HG03469 (cell line): Measurements from ENCODE around the gene COMMD6.

ENCODE experiments used
- ATAC-seq: cut with Tn5 transposase; IDR thresholded peaks from one replicate; pipeline ENCODE4 v1.9.1; 2021; ENCODE audit warnings: mild to moderate bottlenecking, moderate library complexity, moderate number of reproducible peaks; ENCODE audit not compliant: unreplicated experiment

The COMMD6 gene

DNA sequence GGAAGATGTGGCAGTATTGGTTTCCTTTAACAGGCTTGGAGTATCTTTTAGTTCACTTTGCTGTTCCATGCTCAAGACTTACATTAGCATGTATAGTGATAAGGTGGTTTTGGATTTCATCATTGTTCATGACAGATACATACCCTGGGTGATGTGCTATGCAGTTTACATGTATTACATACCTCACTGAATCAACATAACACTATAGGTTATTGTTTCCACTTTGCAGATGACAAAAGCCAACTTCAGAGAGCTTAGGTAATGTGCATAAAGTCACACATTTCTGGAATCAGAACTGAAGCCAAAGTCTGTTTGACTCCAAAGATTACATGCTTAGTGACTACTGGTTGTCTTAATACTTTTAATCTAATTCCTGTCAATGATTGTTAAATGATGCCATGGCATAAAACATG is 7.1 kb downstream of the COMMD6 start:
- ATAC-seq, result no peak

DNA sequence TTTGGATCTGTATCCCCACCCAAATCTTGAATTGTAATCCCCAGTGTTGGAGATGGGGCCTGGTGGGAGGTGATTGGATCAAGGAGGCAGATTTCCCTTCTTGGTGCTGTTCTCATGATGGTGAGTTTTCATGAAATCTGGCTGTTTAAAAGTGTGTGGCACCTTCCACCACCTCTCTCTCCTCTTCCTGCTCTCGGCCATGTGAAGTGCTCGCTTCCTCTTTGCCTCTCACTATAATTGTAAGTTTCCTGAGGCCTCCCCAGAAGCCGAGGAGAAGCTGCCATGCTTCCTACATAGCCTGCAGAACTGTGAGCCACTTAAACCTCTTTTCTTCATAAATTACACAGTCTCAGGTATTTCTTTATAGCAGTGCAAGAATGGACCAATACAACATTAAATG is 15.7 kb downstream of the COMMD6 start:
- ATAC-seq, result no peak

DNA sequence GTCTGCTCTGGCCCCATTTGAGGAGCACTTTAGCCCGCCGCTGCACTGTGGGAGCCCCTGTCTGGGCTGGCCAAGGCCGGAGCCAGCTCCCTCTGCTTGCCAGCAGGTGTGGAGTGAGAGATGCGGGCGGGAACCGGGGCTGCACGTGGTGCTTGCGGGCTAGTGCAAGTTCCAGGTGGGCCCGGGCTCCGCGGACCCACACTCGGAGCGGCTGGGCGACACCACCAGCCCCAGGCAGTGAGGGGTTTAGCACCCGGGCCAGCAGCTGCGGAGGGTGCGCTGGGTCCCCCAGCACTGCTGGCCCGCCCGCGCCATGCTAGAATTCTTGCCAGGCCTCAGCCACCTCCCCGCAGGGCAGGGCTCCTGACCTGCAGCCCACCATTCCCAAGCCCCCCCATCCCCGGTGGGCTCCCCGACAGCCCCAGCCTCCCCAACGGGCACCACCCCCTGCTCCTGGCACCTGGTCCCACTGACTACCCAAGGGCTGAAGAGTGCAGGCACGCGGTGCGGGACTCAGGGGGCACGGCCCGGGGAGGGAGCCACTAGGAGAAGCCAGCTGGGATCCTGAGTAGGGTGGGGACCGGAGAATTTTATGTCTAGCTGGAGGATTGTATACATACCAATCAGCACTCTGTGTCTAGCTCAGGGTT is 19.1 kb downstream of the COMMD6 start:
- no peak for ATAC-seq

DNA sequence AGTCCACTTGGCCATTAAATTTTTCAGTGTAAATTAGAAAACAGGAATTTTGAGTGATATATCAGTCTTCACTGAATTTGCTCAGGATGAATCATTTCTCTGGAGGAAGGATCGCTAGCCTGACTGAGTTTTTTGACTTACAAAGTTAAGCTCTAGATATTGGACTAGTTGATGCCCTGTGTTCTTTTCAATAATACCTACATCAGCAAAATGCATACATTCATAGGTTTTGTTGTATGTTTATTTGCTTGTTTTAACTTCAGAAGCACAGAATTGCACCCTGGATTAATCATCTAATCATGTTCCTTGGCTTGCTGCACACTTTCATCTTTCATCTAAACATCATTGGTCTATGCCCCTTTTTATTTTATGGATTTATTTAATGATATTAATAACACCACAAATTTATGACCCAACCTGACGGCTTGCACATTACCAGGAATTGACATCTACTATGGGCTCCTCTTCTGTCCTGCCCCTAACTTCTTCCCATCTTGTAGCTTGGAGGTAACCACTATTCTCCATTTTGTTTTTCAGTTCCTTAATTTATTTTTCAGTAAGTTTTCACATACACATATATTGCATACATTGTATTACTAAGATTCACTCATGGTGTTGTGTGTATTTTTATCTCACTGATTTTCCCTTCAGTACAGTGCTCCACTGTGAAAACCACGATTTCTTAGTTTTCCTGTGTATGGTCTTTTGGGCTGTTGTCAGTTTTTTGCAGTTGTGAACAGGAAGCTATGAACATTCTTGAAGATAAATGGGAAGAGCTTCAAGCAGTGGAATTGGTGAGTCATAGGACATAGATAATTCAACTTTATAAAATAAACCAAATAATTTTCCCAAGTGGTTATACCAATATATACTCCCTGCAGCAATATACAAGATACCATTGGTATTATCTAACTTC is 23.3 kb downstream of the COMMD6 start:
- no peak for ATAC-seq

DNA sequence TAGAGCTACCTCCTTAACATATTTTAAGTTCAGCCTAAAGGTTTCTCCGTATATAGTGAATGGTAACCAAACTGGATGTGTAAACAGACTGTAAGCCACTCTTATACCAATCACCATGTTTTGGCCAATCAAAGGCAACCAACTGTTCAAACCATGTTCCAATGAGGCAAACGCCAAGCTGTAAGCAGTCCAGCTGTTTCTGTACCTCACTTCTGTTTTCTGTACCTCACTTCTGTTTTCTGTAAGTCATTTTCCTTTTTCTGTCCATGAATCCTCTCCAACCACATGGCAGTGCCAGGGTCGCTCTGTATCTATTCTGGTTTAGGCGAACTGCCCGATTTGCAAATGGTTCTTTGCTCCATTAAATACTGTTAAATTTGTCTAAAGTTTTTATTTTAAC is 24.4 kb downstream of the COMMD6 start:
- ATAC-seq, result no peak

DNA sequence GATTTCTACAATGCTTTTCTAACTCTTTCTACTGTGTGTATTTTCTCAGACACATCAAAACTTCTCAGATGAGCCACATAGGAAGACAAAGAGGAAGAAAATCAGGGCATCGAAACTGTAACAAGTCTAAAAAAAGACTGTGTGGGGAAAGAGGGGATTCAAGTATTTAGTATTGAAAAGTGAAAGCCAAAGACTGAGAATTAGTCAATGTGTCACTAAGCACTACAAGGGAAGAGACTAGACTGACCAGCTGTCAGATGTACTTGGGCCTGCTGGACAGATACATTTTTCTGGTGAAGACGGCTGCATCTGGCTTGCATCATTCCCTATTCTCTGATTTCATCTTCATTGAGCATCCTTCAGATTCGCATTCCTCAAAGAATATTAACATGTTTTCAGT is 25.4 kb downstream of the COMMD6 start:
- ATAC-seq, result peak; percentile 87

DNA sequence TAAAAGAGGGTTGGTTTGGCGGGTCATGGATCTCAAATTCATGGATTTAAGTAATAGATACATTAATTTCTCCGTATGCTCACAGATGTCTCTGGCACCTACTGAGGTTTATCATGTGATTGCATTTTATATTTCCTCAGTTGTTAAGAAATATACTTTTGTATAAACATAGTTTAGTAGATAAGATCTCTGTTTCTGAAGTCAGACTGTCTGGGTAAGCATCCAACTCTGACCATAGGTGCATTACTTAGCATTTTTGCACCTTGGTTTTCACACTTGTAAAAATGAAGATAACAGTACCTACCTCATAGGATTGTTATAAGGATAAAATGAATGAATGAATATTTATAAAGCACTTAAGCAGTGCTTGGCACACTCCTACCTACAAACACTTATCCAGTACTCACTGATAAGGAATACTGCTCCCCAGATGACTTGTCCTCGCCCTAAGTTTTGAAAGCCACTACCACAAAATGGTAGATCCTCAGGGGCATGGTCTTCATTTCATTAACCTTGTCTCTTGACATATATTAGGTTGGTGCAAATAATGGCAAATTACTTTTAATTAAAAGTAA is 26.5 kb downstream of the COMMD6 start:
- no peak for ATAC-seq

DNA sequence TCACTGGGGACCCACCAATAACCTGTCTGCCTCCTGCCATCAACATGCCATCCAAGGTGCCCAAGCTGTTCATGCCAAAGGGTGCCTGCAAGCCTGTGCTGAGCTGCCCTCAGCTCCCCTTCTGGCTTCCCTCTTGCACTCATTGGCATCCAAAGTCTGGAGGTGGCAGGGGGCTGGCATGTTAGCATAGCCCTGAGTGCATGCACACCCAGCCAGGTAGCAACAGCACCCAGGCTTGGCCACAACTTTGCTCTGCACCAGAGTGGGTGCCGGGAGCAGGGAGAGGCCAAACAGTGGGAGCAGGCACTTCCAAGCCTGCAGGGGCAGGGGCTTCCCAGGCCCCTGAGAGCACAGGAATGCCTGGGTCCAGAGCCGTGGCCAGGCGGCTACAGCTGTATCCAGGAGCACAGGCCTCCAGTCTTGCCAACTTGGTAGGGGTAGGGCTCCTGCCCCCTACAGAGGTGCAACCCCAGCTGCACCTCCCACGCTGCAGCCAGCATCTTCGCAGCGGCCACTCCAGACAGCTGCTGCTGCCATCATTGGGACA is 29.6 kb downstream of the COMMD6 start:
- ATAC-seq, result no peak

DNA sequence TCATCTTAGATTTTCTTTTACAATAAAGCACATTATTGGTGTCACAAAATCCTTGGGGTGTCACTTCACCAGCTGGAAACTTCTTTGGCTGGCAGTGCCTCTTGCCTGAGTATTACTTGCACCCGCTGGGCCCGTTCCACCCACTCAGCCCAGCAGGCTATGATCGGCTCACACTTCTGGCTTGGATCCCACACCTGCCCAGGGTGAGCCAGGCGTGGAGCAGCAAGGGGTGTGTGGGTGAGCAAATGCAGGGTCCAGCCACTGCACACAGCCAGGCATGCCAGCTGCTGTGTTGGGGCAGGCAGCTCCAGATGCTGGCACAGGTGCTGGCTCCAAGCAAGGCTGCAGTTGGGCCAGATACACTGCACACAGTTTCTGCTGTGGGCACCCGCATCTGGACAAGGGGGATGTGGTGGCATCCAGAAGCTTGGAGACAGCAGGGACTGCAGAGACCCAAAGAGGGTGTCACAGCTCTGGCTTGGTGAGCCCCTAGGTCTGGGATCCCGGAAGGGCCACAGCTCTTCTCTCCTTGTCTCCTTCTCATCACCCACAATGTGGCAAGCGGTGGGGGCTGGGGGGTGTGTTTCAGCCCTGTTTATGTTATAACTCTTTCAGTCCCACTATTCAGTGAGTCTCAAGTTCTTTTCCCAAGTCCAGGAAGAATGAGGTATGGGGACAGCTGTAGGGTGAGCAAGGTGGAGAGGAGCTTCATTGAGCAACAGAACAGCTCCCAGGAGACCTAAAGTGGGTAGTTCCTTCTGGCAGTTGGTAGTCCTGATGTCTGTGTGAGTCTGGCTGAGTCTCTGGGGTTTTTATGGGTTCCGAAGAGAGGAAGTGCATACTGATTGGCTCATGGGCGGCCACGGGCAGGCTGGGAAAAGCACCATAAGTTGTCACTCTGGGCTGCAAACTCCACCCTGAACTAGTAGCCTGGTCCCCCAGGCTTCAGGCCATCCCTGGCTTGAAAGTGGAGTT is 30.3 kb downstream of the COMMD6 start:
- no peak for ATAC-seq

DNA sequence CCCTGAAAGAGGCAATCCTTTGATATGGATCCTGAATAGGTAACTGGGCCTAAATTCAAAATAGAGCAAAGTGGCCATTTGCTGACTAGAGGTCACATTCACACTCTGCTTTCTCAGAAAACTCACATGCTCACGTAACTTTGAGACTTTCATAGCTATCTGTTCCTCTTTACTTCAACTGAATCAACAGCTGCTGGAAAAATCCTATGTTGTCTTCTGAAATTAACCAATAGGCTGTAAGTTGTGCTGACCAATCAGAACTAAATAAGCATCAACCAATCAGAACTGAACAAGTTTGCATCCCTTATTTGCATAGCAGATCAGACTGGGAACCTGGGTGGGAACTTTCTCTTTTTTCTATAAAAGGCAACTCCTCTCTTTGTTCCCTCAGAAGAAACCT is 31.6 kb downstream of the COMMD6 start:
- no peak for ATAC-seq

DNA sequence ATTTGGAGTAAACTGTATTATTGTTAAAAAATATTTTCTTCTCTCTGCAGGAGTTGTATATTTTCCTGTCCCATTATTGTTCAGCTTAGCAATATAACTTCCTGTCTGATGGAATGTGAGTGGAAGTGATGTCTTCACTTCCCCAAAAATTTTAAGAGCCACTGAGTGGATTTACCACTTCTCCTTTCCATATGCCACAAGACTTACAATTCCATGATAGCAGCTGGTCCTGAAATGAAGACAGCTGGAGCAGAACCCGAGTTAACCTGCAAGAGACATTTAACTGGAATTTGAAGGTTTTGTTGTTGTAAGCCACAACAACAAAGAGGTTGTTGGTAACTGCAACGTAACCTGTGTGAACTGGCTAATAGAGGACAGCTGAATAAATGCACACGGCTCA is 32.3 kb downstream of the COMMD6 start:
- no peak for ATAC-seq

DNA sequence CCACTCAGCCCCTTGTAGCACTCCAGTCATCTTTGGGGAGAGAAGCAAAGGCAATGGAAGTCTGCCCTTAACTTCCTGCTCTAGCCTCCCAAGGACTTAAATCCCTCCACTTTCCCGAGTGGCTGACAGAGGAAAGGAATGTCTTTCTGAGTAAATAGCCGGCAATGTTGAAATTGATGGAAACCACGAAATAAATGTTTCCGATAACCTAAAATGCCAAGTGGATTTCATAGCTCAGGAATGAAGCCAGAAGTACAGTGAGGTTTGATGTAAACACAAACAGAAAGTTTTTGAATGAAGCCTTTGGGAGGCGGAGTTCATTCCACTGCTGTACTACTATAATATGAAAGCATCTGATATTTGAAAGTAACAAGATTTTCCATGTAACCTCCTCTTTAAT is 41.7 kb downstream of the COMMD6 start:
- ATAC-seq, result no peak

DNA sequence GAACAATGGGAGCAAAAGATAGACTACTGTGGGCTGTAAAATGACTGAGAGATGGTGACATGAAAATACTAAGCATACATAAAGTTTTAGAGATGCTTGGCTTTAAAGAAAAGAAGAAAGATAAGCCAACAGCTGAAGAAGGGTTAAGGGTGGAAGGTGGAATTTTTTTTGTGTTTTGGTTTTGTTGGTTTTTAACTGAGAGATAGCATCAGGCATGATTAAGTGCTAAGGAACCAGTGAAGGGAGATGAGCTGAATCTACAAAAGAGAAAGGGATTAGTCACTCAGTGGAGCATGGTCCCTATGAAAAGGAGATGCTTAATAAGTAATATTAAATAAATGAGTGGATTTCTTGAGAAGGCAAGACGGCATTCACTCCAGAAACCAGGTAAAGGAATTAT is 43.1 kb downstream of the COMMD6 start:
- no peak for ATAC-seq

DNA sequence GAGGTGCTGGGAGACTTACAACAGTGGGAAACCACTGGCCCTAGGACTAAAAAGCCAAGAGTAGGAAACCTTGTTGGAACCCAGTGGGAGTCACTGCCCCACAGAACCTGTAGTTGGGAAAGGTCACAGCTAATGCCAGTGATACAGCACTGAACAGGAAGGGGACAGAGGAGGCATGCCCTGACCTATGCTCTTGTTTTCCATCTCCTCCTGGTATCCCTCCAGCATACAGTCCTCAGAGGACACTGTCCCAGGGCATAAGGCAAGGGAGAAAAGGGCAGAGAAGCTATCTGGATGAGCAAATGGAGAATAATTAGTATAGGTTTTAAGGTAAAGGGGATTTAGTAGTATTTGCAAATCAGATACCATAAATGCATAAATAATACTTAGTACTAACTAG is 44.5 kb downstream of the COMMD6 start:
- ATAC-seq, result no peak

DNA sequence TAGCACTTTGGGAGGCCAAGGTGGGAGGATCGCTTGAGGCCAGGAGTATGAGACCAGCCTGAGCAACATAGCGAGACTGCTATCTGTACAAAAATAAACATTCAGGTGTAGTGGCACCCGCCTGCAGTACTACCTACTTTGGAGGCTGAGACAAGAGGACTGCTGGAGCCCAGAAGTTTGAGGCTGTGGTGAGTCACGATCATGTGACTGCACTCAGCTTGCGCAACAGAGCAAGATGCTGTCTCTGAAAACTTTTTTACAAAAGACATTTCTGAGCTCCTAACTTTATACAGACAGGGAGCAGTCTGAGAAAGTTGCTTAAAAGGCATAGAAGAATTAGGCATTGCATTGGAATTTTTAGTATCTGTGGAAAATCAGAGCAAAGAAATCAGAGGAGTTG is 45.3 kb downstream of the COMMD6 start:
- no peak for ATAC-seq

DNA sequence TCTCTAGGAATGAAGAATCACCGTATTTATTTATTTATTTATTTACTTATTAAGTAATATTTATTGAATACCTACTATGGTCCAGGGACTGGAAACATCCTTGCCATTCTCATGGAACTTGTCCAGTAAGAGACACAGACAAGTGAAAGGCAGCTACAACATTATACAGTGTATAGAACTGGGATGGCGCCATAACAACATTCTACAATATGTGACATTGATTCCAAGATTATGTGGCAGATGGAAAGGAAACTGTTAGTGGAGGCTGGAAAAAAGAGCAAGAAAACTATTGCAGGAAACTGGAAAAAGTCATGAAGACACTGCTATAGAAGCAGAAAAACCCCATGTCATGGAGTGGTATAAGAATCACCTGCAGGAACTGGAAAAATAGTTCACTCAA is 46.3 kb downstream of the COMMD6 start:
- ATAC-seq, result no peak

DNA sequence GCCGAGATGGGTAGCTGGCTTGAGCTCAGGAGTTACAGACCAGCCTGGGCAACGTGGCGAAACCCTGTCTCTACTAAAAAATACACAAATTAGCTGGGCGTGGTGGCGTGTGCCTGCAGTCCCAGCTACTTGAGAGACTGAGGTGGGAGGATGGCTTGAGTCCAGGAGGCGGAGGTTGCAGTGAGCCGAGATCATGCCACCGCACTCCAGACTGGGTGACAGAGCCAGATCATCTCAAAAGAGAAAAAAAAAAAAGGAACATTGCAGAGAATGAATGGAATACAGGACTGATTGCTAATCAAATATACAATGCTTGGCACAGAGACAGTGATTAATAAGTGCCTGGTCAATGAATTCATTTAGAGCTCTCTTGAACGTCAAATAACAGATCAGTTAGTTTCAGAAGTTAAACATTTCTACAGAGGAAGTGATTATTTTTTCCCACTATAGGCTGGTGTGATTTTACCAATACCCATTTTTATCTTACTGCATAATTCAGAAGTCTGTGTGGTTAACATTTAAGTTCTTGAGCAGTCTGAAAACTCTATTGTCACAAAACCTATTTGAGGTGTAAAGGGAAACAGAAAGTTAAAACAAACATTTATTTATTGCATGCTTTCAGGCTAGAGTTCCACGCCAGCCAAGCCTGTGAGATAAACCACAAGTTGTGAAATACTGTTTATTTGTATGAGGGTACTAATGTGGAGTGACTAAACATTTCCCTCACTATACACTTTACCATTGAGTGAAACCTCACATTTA is 48.0 kb downstream of the COMMD6 start:
- peak; percentile 74 for ATAC-seq

DNA sequence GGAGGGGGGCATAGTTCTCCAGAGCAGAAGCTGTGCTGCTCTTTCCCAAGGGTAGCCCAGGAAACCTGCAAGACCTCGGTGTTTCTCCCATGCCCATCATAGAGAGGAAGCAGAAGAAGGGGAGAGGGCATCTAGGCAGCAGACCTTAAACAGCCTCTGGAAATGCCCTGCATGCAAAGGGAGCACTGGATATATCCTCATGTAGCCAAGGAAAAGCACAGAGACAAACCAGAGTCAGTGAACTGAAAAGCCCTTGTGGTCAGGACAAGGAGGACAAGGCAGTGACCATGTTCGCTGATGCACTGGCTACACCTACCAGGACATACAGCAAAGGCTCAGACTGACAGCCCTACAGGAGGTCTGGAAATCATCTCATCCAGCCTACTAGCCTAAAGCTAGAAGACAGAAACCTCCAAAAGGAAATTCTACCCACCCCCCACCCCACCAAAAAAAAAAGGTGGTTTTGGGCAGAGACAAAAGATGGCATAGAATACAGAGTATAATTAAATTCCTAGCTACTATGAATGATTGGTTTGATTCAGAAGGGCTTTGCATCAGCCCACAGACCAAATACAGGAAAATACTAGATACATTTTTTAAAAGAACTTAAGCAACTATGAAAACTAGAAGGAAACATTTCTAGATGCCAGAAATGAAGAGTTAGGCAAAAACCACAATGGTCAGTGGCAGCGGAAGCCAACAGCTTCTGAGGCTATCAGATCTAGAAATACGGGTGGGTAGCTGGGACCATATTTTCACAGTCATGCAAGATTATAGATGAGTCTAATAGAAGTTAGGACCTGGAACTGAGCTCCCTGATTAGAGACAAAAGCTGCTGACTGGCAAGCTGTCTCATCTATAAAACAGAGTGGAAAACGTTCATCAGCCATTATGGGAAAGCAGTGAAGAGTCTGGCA is 51.2 kb downstream of the COMMD6 start:
- ATAC-seq, result no peak
